ENCODE data around the gene DUSP10. TPM values are rescaled to one million over a fixed set of nuclear protein-coding genes. Genes with fewer than 3 reads are reported as not detected.

DUSP10 gene
- total and polyA plus RNA-seq, 2 of the 13 experiments (the other 11 are each of a cell fraction or from before 2014, with no cell fraction given) = 2.1 to 4.4 TPM

DNA sequence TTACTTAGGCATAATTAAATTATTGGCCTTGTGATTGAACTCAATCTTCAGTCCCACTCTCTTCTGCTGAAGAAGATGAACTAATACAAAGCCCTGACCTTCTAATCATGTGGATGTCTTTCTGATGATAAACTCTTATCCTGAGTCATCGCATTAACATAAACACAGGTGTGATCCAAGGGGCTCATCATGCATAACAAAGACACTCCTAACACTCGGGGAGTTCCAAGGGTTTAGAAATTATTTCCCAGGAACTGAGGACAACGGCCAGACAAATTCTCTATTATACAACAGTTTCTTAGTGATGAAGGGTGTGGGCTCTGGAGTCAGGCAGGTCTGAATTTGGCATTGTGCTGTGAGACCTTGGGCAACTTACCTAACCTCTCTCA is 18.0 kb downstream of the DUSP10 start (continued):
- TF ChIP-seq, protein P1, sequence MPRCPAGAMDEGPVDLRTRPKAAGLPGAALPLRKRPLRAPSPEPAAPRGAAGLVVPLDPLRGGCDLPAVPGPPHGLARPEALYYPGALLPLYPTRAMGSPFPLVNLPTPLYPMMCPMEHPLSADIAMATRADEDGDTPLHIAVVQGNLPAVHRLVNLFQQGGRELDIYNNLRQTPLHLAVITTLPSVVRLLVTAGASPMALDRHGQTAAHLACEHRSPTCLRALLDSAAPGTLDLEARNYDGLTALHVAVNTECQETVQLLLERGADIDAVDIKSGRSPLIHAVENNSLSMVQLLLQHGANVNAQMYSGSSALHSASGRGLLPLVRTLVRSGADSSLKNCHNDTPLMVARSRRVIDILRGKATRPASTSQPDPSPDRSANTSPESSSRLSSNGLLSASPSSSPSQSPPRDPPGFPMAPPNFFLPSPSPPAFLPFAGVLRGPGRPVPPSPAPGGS (CRISPR knock-in tag; IDR thresholded peaks at IDR 0.05) = no peak
- no peak for TF ChIP-seq ZNF83 (CRISPR knock-in tag; IDR thresholded peaks at IDR 0.05; ENCODE audit: borderline replicate concordance)
- no peak for TF ChIP-seq EZH2 (conservative IDR thresholded peaks at IDR 0.05; ENCODE audit: low read depth, low read length)
- TF ChIP-seq CC2D1A (CRISPR knock-in tag; IDR thresholded peaks at IDR 0.05) = no peak

DNA sequence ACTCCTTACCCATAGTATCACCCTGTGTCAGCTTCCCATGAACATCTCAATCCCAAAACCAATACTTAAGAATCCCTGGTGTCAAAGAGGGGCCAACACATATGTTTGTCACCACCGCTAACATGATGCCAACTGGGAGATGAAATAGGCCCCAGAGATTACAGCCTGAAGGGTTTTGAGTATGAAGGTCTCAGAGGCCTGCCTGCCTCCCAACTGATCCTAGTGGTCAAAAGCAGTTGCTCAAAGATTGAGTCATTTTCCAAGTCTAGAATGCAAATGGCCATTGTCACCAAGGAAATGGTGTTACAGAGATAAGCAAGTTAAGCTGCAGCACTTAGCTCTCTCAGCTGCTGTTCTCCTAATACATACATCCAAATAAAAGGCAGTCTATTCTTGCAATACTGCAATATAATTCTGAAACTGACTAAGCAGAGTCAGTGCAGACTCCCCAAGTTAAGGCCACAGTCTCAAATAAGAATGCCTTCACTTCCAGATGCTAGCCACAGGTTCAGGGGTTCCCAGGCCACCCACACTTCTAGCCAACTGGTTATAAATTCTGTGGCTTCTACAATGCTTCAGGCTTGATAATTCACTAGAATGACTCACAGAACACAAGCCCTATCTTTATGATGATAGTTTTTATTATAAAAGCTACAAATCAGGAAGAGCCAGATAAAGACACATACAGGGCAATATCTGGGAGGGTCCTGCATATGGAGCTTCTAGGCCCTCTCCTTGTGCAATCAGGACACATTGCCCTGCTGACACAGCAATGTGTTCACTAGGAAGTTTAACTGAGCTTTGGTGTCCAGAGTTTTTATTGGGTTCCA is 18.7 kb downstream of the DUSP10 start:
- no peak for ATAC-seq
- no peak overlapping the region for H3K27ac ChIP-seq (ENCODE audit: extremely low read length, insufficient read depth, low read length)
- in situ Hi-C loops (cut with HindIII; ENCODE audit: extremely low pct_ligation_motif_present, low pct_unique_long_range_greater_than_20kb) (no loop called here), intact Hi-C loops (cut with micrococcal nuclease; ENCODE audit: unreplicated experiment) (no loop called here)
- H2AFZ ChIP-seq (ENCODE audit: low read length) = no peak overlapping the region
- H3K4me1 ChIP-seq (ENCODE audit: insufficient read depth, low read length) = peaks cover 19% of the 10 kb centered on the region
- no peak overlapping the region for H3K4me2 ChIP-seq (ENCODE audit: low read depth, low read length)
- ChIA-PET POLR2A (no interaction called here), CTCF (ENCODE audit: low intra/inter-chr PET ratio, low total read pairs) (no interaction called here)
- FAIRE-seq = no peak
- H4K20me1 ChIP-seq (ENCODE audit: insufficient read depth, low read length) = no peaks in the 10 kb centered on the region
- WGBS (ENCODE audit: low lambda C conversion rate) = 88% methylated on average over 1 of the region's 1 CpG
- no TSS peak for BruUV-seq (replicated peaks)
- no peaks in the 10 kb centered on the region for H3K79me2 ChIP-seq (ENCODE audit: insufficient read depth, low read length)
- H3K36me3 ChIP-seq (replicated peaks in 1 of 2; ENCODE audit: control insufficient read depth in 1 of 2, insufficient read depth in 2 of 2, low read length in 2 of 2) = no peaks in the 10 kb centered on the region
- H3K9me3 ChIP-seq (ENCODE audit: low read length) = peaks cover 8% of the 10 kb centered on the region
- no peaks in the 10 kb centered on the region for H3K27me3 ChIP-seq (ENCODE audit: control insufficient read depth in 1 of 2, insufficient read depth in 2 of 2, low read length in 2 of 2)
- no peak overlapping the region for H3K9ac ChIP-seq (ENCODE audit: insufficient read depth, low read depth, low read length)
- no peak for DNase-seq (ENCODE audit: low spot score)
- no peak overlapping the region for H3K4me3 ChIP-seq (replicated peaks in 1 of 3; ENCODE audit: insufficient read depth in 1 of 3, low read depth in 2 of 3, low read length in 3 of 3)
- no peak for TF ChIP-seq ZNF746 (CRISPR knock-in tag; IDR thresholded peaks at IDR 0.05)
- TF ChIP-seq, protein P2, sequence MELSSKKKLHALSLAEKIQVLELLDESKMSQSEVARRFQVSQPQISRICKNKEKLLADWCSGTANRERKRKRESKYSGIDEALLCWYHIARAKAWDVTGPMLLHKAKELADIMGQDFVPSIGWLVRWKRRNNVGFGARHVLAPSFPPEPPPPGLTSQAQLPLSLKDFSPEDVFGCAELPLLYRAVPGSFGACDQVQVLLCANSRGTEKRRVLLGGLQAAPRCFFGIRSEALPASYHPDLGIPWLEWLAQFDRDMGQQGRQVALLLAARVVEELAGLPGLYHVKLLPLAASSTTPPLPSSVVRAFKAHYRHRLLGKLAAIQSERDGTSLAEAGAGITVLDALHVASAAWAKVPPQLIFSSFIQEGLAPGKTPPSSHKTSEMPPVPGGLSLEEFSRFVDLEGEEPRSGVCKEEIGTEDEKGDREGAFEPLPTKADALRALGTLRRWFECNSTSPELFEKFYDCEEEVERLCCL (CRISPR knock-in tag; IDR thresholded peaks at IDR 0.05; ENCODE audit: borderline replicate concordance) = no peak
- no peak for TF ChIP-seq HDAC2 (CRISPR knock-in tag; IDR thresholded peaks at IDR 0.05)
- no peak for TF ChIP-seq RCOR2 (CRISPR knock-in tag; IDR thresholded peaks at IDR 0.05)
- TF ChIP-seq, protein P3, sequence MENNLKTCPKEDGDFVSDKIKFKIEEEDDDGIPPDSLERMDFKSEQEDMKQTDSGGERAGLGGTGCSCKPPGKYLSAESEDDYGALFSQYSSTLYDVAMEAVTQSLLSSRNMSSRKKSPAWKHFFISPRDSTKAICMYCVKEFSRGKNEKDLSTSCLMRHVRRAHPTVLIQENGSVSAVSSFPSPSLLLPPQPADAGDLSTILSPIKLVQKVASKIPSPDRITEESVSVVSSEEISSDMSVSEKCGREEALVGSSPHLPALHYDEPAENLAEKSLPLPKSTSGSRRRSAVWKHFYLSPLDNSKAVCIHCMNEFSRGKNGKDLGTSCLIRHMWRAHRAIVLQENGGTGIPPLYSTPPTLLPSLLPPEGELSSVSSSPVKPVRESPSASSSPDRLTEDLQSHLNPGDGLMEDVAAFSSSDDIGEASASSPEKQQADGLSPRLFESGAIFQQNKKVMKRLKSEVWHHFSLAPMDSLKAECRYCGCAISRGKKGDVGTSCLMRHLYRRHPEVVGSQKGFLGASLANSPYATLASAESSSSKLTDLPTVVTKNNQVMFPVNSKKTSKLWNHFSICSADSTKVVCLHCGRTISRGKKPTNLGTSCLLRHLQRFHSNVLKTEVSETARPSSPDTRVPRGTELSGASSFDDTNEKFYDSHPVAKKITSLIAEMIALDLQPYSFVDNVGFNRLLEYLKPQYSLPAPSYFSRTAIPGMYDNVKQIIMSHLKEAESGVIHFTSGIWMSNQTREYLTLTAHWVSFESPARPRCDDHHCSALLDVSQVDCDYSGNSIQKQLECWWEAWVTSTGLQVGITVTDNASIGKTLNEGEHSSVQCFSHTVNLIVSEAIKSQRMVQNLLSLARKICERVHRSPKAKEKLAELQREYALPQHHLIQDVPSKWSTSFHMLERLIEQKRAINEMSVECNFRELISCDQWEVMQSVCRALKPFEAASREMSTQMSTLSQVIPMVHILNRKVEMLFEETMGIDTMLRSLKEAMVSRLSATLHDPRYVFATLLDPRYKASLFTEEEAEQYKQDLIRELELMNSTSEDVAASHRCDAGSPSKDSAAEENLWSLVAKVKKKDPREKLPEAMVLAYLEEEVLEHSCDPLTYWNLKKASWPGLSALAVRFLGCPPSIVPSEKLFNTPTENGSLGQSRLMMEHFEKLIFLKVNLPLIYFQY (CRISPR knock-in tag; IDR thresholded peaks at IDR 0.05; ENCODE audit: borderline replicate concordance) = no peak
- TF ChIP-seq, protein P4, sequence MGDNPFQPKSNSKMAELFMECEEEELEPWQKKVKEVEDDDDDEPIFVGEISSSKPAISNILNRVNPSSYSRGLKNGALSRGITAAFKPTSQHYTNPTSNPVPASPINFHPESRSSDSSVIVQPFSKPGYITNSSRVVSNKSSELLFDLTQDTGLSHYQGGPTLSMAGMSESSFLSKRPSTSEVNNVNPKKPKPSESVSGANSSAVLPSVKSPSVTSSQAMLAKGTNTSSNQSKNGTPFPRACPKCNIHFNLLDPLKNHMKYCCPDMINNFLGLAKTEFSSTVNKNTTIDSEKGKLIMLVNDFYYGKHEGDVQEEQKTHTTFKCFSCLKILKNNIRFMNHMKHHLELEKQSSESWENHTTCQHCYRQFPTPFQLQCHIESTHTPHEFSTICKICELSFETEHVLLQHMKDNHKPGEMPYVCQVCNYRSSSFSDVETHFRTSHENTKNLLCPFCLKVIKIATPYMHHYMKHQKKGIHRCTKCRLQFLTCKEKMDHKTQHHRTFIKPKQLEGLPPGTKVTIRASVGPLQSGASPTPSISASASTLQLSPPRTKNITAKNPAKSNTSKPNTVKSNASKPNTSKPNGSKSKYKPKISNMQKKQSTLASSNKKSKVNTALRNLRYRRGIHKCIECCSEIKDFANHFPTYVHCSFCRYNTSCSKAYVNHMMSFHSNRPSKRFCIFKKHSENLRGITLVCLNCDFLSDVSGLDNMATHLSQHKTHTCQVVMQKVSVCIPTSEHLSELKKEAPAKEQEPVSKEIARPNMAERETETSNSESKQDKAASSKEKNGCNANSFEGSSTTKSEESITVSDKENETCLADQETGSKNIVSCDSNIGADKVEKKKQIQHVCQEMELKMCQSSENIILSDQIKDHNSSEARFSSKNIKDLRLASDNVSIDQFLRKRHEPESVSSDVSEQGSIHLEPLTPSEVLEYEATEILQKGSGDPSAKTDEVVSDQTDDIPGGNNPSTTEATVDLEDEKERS (CRISPR knock-in tag; IDR thresholded peaks at IDR 0.05) = no peak
- no peak for TF ChIP-seq PHF5A (CRISPR knock-in tag; IDR thresholded peaks at IDR 0.05; ENCODE audit: low read depth, unreplicated experiment)
- no peak for TF ChIP-seq ZFP37 (CRISPR knock-in tag; IDR thresholded peaks at IDR 0.05; ENCODE audit: borderline replicate concordance)
